H1 (cell line): ENCODE data around the gene CCDC7.

Source experiments
- GABPA ChIP-seq: IDR thresholded peaks from 2 replicates; pipeline ENCODE4 v1.6.1; 2011; ENCODE audit warnings: mild to moderate bottlenecking, low read length, moderate library complexity, borderline replicate concordance; ENCODE audit not compliant: insufficient read depth
- MAFK ChIP-seq: IDR thresholded peaks from 2 replicates; pipeline ENCODE4 v1.6.1; 2012; ENCODE audit warnings: low read depth, mild to moderate bottlenecking, improper control_type of control experiment, low read length
- RAD21 ChIP-seq, 2 experiments: IDR thresholded peaks in 1 of 2; conservative IDR thresholded peaks in 1 of 2; 2 replicates each; pipeline ENCODE4 v1.6.1; 2011; ENCODE audit warnings: low read depth in 2 of 2, low read length in 2 of 2, improper control_type of control experiment in 1 of 2, inconsistent platforms in 1 of 2, mild to moderate bottlenecking in 1 of 2, moderate library complexity in 1 of 2
- ZNF274 ChIP-seq: IDR thresholded peaks from 2 replicates; pipeline ENCODE4 v1.7.0; 2012; ENCODE audit warnings: low read length, borderline replicate concordance; ENCODE audit errors: extremely low read depth
- TF ChIP-seq, protein P1 (sequence below): IDR thresholded peaks from 2 replicates; pipeline ENCODE4 v1.6.1; 2011; ENCODE audit warnings: low read length, improper control_type of control experiment

DNA sequence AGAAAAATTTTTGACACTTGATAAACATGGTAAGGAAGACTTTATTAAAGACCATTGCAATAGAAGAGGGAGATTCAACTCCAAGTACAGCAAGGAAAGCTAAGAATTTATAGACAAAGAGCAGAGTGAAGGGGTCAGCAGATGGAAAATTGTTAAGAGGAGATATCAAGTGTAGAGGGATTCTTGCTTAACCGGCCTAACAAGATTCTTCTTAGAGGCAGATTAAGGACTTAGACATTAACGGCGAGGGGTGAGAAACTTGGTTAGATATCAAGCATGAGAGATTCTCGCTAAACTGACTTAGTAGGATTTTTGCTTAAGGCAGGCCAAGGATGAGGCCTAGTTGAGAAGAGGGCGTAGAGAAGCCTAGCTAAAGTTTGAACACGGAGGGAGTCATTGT lies 436.1 kb downstream of the CCDC7 start:
- TF ChIP-seq RAD21 (IDR thresholded peaks at IDR 0.05 in 1 of 2, conservative IDR thresholded peaks at IDR 0.05 in 1 of 2; ENCODE audit: low read depth in 2 of 2, low read length in 2 of 2) (no peak), MAFK (no peak), ZNF274 (no peak), GABPA (no peak)
- TF ChIP-seq, protein P1, sequence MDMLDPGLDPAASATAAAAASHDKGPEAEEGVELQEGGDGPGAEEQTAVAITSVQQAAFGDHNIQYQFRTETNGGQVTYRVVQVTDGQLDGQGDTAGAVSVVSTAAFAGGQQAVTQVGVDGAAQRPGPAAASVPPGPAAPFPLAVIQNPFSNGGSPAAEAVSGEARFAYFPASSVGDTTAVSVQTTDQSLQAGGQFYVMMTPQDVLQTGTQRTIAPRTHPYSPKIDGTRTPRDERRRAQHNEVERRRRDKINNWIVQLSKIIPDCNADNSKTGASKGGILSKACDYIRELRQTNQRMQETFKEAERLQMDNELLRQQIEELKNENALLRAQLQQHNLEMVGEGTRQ = no peak
